Sciatic nerve (tissue), 2 donors: ENCODE results near the gene MEIS2. TPM values are rescaled to one million over a fixed set of nuclear protein-coding genes. Genes with fewer than 3 reads are reported as not detected.

Experiments
- ATAC-seq: fragments of 200-7000 bp; cut with Tn5 transposase; one replicate; pipeline ENCODE4 v1.9.1; 2020; ENCODE audit warnings: mild to moderate bottlenecking, moderate library complexity
- DNase-seq: peaks from one replicate; pipeline ENCODE4 v3.0.0-alpha.2; 2020; ENCODE audit warnings: low spot score
- intact Hi-C: fragments of 100-400 bp; cut with DNase I; formaldehyde crosslinking; loops from one replicate; pipeline ENCODE4 v1.14.2; 2022
- total RNA-seq: library from RNA; stranded (reverse); fragmentation: NEBNext Ultra II Directional; extraction: Animal tissue kit (Norgen Biotek cat#: 25700); gene quantifications from one replicate; pipeline ENCODE4 v1.2.1, GENCODE V29; 2021
- donor health status: DM: no; HTN: no; CAD: no.
- donor health status: DM: no; HTN: no; CAD: no.

MEIS2 gene
- total RNA-seq, 1 donor from 2014 or later = 22.0 TPM

- no peak for DNase-seq
- no peak for ATAC-seq
- intact Hi-C loops = no loop called here
These were observed 21.1 kb upstream of the MEIS2 start for GRCh38 chr15:37121492-37121891.

- intact Hi-C loops = no loop called here
- no peak for ATAC-seq
These were observed 16.7 kb upstream of the MEIS2 start for GRCh38 chr15:37117030-37117429.

GRCh38 chr15:37115538-37115937 is 15.2 kb upstream of the MEIS2 start:
- no peak for ATAC-seq

More at GRCh38 chr15:37117030-37117429, 16.7 kb upstream of the MEIS2 start:
- no peak for DNase-seq

GRCh38 chr15:37112971-37113670 is 12.8 kb upstream of the MEIS2 start:
- intact Hi-C loops = no loop called here
- ATAC-seq (no peak), DNase-seq (no peak)

More at GRCh38 chr15:37115538-37115937, 15.2 kb upstream of the MEIS2 start:
- intact Hi-C loops = no loop called here
- no peak for DNase-seq

GRCh38 chr15:37112171-37112570 is 11.8 kb upstream of the MEIS2 start:
- ATAC-seq = no peak
- intact Hi-C loops = no loop called here
- DNase-seq = no peak

GRCh38 chr15:37111427-37111717 is 11.0 kb upstream of the MEIS2 start:
- ATAC-seq = no peak
- intact Hi-C loops = no loop called here
- DNase-seq = no peak

- ATAC-seq (peak; percentile 62), DNase-seq (no peak)
- intact Hi-C loops = no loop called here
These were observed 9.7 kb upstream of the MEIS2 start for GRCh38 chr15:37109872-37110572.

- intact Hi-C loops = no loop called here
- ATAC-seq (no peak), DNase-seq (no peak)
These were observed 9.0 kb upstream of the MEIS2 start for GRCh38 chr15:37109168-37109871.

GRCh38 chr15:37108381-37109167 is 8.2 kb upstream of the MEIS2 start:
- DNase-seq (no peak), ATAC-seq (no peak)
- intact Hi-C loops = no loop called here

- ATAC-seq (no peak), DNase-seq (no peak)
- intact Hi-C loops = no loop called here
These were observed 7.5 kb upstream of the MEIS2 start for GRCh38 chr15:37107744-37108380.

GRCh38 chr15:37107071-37107743 is 6.9 kb upstream of the MEIS2 start:
- intact Hi-C loops = no loop called here
- no peak for ATAC-seq

GRCh38 chr15:37106490-37107001 is 6.2 kb upstream of the MEIS2 start:
- ATAC-seq (no peak), DNase-seq (no peak)
- intact Hi-C loops = no loop called here

More at GRCh38 chr15:37107071-37107743, 6.9 kb upstream of the MEIS2 start:
- DNase-seq = no peak

- intact Hi-C loops = no loop called here
- no peak for ATAC-seq
- DNase-seq = no peak
These were observed 5.5 kb upstream of the MEIS2 start for GRCh38 chr15:37105889-37106288.

- ATAC-seq = no peak
- intact Hi-C loops = no loop called here
- no peak for DNase-seq
These were observed 4.7 kb upstream of the MEIS2 start for GRCh38 chr15:37105029-37105428.

- ATAC-seq = no peak
- intact Hi-C loops = no loop called here
- no peak for DNase-seq
These were observed 4.2 kb upstream of the MEIS2 start for GRCh38 chr15:37104424-37104981.

- DNase-seq (no peak), ATAC-seq (no peak)
- intact Hi-C loops = no loop called here
These were observed 3.4 kb upstream of the MEIS2 start for GRCh38 chr15:37103475-37104423.

GRCh38 chr15:37103163-37103435 is 2.8 kb upstream of the MEIS2 start:
- DNase-seq (no peak), ATAC-seq (no peak)
- intact Hi-C loops = no loop called here
